PC-9 (cell line): Measurements from ENCODE around the gene AUTS2. TPM values are rescaled to one million over a fixed set of nuclear protein-coding genes. Genes with fewer than 3 reads are reported as not detected.

ENCODE experiments used
- BruUV-seq: library from RNA; stranded (reverse); fragments of 400-500 nt; replicated peaks from 2 replicates; lab custom pipeline; 2021; lab: Mats Ljungman, UMichigan
- CTCF ChIA-PET: fragments of 300-600 bp; sonication (Branson Sonifier 250); formaldehyde crosslinking; loops from one replicate; lab custom pipeline; 2022; ENCODE audit warnings: antibody characterized with exemption; lab: Charles Lee
- POLR2A ChIA-PET: fragments of 300-600 bp; sonication (Branson Sonifier 250); formaldehyde crosslinking; loops from one replicate; lab custom pipeline; 2022; ENCODE audit warnings: antibody characterized with exemption; ENCODE audit not compliant: unreplicated experiment; lab: Charles Lee
- DNase-seq, 2 experiments: peaks; one replicate each; pipeline versions ENCODE4 v3.0.0 to v3.0.0-alpha.2; 2015 to 2022; ENCODE audit warnings: mixed read lengths in 1 of 2
- H2AFZ ChIP-seq: fragments of 200-600 bp; sonication (generic); 2 replicates; pipeline ENCODE4 v1.8.1; 2017; ENCODE audit warnings: antibody characterized with exemption
- H3F3A ChIP-seq: fragments of 200-600 bp; sonication (generic); 2 replicates; pipeline ENCODE4 v1.8.1; 2017; ENCODE audit warnings: antibody characterized with exemption, mild to moderate bottlenecking, low read depth; ENCODE audit not compliant: insufficient read depth
- H3K27ac ChIP-seq: fragments of 200-600 bp; sonication (generic); 2 replicates; pipeline ENCODE4 v1.6.1; 2016; ENCODE audit warnings: mixed run types
- H3K27me3 ChIP-seq: fragments of 200-600 bp; sonication (generic); 2 replicates; pipeline ENCODE4 v1.6.1; 2016; ENCODE audit warnings: low read depth, mixed run types; ENCODE audit not compliant: insufficient read depth
- H3K36me3 ChIP-seq: fragments of 200-600 bp; sonication (generic); 2 replicates; pipeline ENCODE4 v1.6.1; 2016; ENCODE audit warnings: low read depth, mixed run types
- H3K4me1 ChIP-seq: fragments of 200-600 bp; sonication (generic); replicated peaks from 2 replicates; pipeline ENCODE4 v1.6.1; 2016; ENCODE audit warnings: mixed run types; ENCODE audit not compliant: insufficient read depth
- H3K4me2 ChIP-seq: fragments of 200-600 bp; sonication (generic); 2 replicates; pipeline ENCODE4 v1.6.1; 2017; ENCODE audit warnings: mixed run types
- H3K4me3 ChIP-seq: fragments of 200-600 bp; sonication (generic); 2 replicates; pipeline ENCODE4 v1.6.1; 2016; ENCODE audit warnings: mixed run types
- H3K79me2 ChIP-seq: fragments of 200-600 bp; sonication (generic); 2 replicates; pipeline ENCODE4 v1.6.1; 2017; ENCODE audit warnings: low read depth, mixed run types
- H3K9me2 ChIP-seq: fragments of 200-600 bp; sonication (generic); 2 replicates; pipeline ENCODE4 v1.8.1; 2017; ENCODE audit warnings: mild to moderate bottlenecking; ENCODE audit not compliant: insufficient read depth
- H3K9me3 ChIP-seq: fragments of 200-600 bp; sonication (generic); 2 replicates; pipeline ENCODE4 v1.8.1; 2016; ENCODE audit warnings: low read depth; ENCODE audit not compliant: insufficient read depth
- H4K20me1 ChIP-seq: fragments of 200-600 bp; sonication (generic); 2 replicates; pipeline ENCODE4 v1.8.1; 2017; ENCODE audit not compliant: insufficient read depth
- CTCF ChIP-seq: fragments of 200-600 bp; sonication (generic); conservative IDR thresholded peaks from 2 replicates; pipeline ENCODE4 v1.6.1; 2017; ENCODE audit warnings: mixed run types, antibody characterized with exemption, mild to moderate bottlenecking, moderate library complexity
- EZH2 ChIP-seq: fragments of 200-600 bp; sonication (generic); IDR thresholded peaks from 2 replicates; pipeline ENCODE4 v1.8.0; 2017; ENCODE audit warnings: antibody characterized with exemption, low read depth
- intact Hi-C: fragments of 100-400 bp; cut with micrococcal nuclease; formaldehyde crosslinking; loops from one replicate; pipeline ENCODE4 v1.10.0; 2022; ENCODE audit not compliant: unreplicated experiment
- total RNA-seq: library from RNA; stranded (reverse); gene quantifications from 2 replicates; pipeline ENCODE4 v1.2.3, GENCODE V29; 2021

The AUTS2 gene
- total RNA-seq, 1 experiment from 2014 or later = not detected

- POLR2A ChIA-PET = no interaction called here
- H3K9me3 ChIP-seq = no peaks in the 10 kb centered on the region
- intact Hi-C loops = no loop called here
- DNase-seq = no peak
- H4K20me1 ChIP-seq = no peaks in the 10 kb centered on the region
- no peaks in the 10 kb centered on the region for H3K27me3 ChIP-seq
- no TSS peak for BruUV-seq
- CTCF ChIA-PET = no interaction called here
- no peaks in the 10 kb centered on the region for H3K9me2 ChIP-seq
- H3F3A ChIP-seq = no peaks in the 10 kb centered on the region
- H3K4me2 ChIP-seq = no peak overlapping the region
- no peak for TF ChIP-seq CTCF
- no peak for TF ChIP-seq EZH2
- no peak overlapping the region for H3K4me3 ChIP-seq
- H3K79me2 ChIP-seq = no peaks in the 10 kb centered on the region
- H3K4me1 ChIP-seq = no peaks in the 10 kb centered on the region
- no peaks in the 10 kb centered on the region for H3K36me3 ChIP-seq
- H2AFZ ChIP-seq = no peak overlapping the region
- no peak overlapping the region for H3K27ac ChIP-seq
Measured at GRCh38 chr7:69701288-69701687, 103.0 kb downstream of the AUTS2 start.

GRCh38 chr7:69702357-69702756 lies 104.1 kb downstream of the AUTS2 start:
- Histone ChIP-seq H3K4me1 (no peaks in the 10 kb centered on the region), H3K36me3 (no peaks in the 10 kb centered on the region), H3F3A (no peaks in the 10 kb centered on the region), H3K4me2 (no peak overlapping the region), H3K4me3 (no peak overlapping the region), H3K9me2 (no peaks in the 10 kb centered on the region), H3K9me3 (no peaks in the 10 kb centered on the region), H2AFZ (no peak overlapping the region), H3K79me2 (no peaks in the 10 kb centered on the region), H3K27ac (no peak overlapping the region), H3K27me3 (no peaks in the 10 kb centered on the region), H4K20me1 (no peaks in the 10 kb centered on the region)
- no TSS peak for BruUV-seq
- ChIA-PET POLR2A (no interaction called here), CTCF (no interaction called here)
- DNase-seq = no peak
- intact Hi-C loops = no loop called here
- no peak for TF ChIP-seq EZH2
- no peak for TF ChIP-seq CTCF

GRCh38 chr7:69703099-69703498 lies 104.8 kb downstream of the AUTS2 start:
- H3K4me2 ChIP-seq = no peak overlapping the region
- no peak for DNase-seq
- no peak overlapping the region for H3K4me3 ChIP-seq
- H3K4me1 ChIP-seq = no peaks in the 10 kb centered on the region
- no peaks in the 10 kb centered on the region for H3K9me3 ChIP-seq
- no peaks in the 10 kb centered on the region for H4K20me1 ChIP-seq
- TF ChIP-seq EZH2 (no peak), CTCF (no peak)
- no peaks in the 10 kb centered on the region for H3K36me3 ChIP-seq
- ChIA-PET POLR2A (no interaction called here), CTCF (no interaction called here)
- H3F3A ChIP-seq = no peaks in the 10 kb centered on the region
- intact Hi-C loops = no loop called here
- H3K27ac ChIP-seq = no peak overlapping the region
- H3K9me2 ChIP-seq = no peaks in the 10 kb centered on the region
- BruUV-seq = no TSS peak
- no peaks in the 10 kb centered on the region for H3K79me2 ChIP-seq
- no peak overlapping the region for H2AFZ ChIP-seq
- H3K27me3 ChIP-seq = no peaks in the 10 kb centered on the region
